Glutamatergic neuron (in vitro differentiated cells): ENCODE results near the gene LRRC30. TPM values are rescaled to one million over a fixed set of nuclear protein-coding genes. Genes with fewer than 3 reads are reported as not detected.

Source experiments
- DNase-seq: peaks from one replicate; pipeline ENCODE4 v3.0.0; 2022
- H3K27ac Mint-ChIP-seq: one replicate; pipeline ENCODE4 v1.8.0; 2020; ENCODE audit warnings: mild to moderate bottlenecking, mixed read lengths, inconsistent platforms; ENCODE audit not compliant: unreplicated experiment
- H3K27me3 Mint-ChIP-seq: one replicate; pipeline ENCODE4 v1.8.0; 2020; ENCODE audit warnings: mild to moderate bottlenecking, moderate library complexity, mixed read lengths, inconsistent platforms; ENCODE audit not compliant: unreplicated experiment
- H3K36me3 Mint-ChIP-seq: one replicate; pipeline ENCODE4 v1.8.0; 2020; ENCODE audit warnings: mild to moderate bottlenecking, mixed read lengths, inconsistent platforms; ENCODE audit not compliant: unreplicated experiment
- H3K4me1 Mint-ChIP-seq: one replicate; pipeline ENCODE4 v1.8.0; 2020; ENCODE audit warnings: mild to moderate bottlenecking, low read depth, mixed read lengths, inconsistent platforms; ENCODE audit not compliant: unreplicated experiment
- H3K4me3 Mint-ChIP-seq: one replicate; pipeline ENCODE4 v1.8.0; 2020; ENCODE audit warnings: mild to moderate bottlenecking, mixed read lengths, inconsistent platforms; ENCODE audit not compliant: unreplicated experiment
- H3K9me3 Mint-ChIP-seq: one replicate; pipeline ENCODE4 v1.8.0; 2020; ENCODE audit warnings: mild to moderate bottlenecking, moderate library complexity, mixed read lengths, inconsistent platforms; ENCODE audit not compliant: unreplicated experiment
- total RNA-seq: library from RNA; stranded (reverse); fragmentation: NEBNext Ultra II Directional; extraction: Animal tissue kit (Norgen Biotek cat#: 25700); gene quantifications from one replicate; pipeline ENCODE4 v1.2.1, GENCODE V29; 2021; ENCODE audit not compliant: unreplicated experiment
- TF ChIP-seq, protein P1 (sequence below): fragments of 200-600 bp; sonication (generic); IDR thresholded peaks from one replicate; pipeline ENCODE4 v1.5.0; 2021; ENCODE audit not compliant: partially characterized antibody, unreplicated experiment

The LRRC30 gene
- total RNA-seq, 1 donor from 2014 or later = not detected

DNA sequence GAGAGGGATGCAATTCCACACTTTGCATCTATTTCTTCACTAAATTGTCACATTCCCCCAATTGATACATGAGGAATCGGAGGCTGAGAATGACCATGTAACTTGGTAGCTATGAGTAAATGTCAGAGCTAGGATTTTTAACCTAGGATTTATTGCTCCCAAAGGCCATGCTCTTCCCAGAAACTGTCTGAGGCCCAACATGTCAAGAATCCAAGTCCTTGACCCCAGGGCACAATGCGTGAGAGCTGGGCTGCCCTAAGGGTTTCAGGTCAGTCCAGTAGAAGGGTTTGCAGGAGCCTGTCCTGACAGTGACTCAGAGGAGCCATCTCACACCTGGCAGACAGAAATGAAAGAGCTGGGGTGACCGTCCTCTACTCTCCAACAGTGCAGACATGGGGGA lies 30.3 kb downstream of the LRRC30 start:
- TF ChIP-seq, protein P1, sequence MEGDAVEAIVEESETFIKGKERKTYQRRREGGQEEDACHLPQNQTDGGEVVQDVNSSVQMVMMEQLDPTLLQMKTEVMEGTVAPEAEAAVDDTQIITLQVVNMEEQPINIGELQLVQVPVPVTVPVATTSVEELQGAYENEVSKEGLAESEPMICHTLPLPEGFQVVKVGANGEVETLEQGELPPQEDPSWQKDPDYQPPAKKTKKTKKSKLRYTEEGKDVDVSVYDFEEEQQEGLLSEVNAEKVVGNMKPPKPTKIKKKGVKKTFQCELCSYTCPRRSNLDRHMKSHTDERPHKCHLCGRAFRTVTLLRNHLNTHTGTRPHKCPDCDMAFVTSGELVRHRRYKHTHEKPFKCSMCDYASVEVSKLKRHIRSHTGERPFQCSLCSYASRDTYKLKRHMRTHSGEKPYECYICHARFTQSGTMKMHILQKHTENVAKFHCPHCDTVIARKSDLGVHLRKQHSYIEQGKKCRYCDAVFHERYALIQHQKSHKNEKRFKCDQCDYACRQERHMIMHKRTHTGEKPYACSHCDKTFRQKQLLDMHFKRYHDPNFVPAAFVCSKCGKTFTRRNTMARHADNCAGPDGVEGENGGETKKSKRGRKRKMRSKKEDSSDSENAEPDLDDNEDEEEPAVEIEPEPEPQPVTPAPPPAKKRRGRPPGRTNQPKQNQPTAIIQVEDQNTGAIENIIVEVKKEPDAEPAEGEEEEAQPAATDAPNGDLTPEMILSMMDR = no peak
- DNase-seq = no peak
- no peak overlapping the region for H3K4me3 Mint-ChIP-seq
- H3K27me3 Mint-ChIP-seq = peaks cover 3% of the 10 kb centered on the region
- H3K36me3 Mint-ChIP-seq = peaks cover 3% of the 10 kb centered on the region
- no peaks in the 10 kb centered on the region for H3K9me3 Mint-ChIP-seq
- peaks cover 5% of the 10 kb centered on the region for H3K4me1 Mint-ChIP-seq
- no peak overlapping the region for H3K27ac Mint-ChIP-seq

DNA sequence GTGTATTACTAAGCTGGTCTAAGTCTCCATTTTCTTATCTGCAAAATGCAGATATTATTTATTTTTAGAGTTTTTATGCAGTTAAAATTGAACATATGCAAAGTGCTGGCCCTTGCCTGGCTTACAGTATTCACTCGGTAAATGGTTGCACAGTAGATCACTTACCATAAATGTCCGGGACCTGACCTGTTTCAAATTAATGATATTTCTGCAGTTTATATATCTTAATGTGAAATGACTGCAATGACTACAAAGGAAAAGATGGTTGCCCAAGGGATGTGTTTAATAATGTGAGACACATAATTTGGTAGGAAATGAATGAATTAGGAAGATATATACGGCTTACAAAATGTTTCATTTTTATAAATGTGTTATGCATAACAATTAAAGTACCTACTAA lies 37.1 kb downstream of the LRRC30 start:
- Mint-ChIP-seq H3K27ac (no peak overlapping the region), H3K4me1 (peaks cover 5% of the 10 kb centered on the region), H3K36me3 (peaks cover 3% of the 10 kb centered on the region), H3K27me3 (peaks cover 2% of the 10 kb centered on the region), H3K4me3 (no peak overlapping the region), H3K9me3 (peaks cover 3% of the 10 kb centered on the region)
- DNase-seq = no peak
- TF ChIP-seq, protein P1 = no peak

DNA sequence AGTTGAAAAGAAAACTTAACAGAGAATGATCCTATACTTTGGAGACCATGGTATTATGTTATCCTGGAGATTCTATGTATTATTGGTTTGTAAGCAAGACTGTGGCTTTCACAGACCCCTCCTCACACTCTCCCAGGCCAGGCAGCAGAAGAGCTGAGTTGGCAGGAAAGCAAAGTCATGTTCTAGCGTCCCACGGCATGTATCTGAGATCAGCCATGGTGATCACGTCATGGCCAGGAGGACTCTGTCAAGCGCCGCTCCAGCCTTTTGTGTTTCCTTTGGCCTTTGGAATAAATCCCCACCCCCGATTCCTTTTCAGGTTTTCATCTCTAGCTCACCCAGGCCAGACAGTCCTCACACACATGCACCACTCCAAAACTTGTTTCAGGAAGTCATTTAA lies 39.1 kb downstream of the LRRC30 start:
- DNase-seq = no peak
- Mint-ChIP-seq H3K4me3 (no peak overlapping the region), H3K27me3 (no peaks in the 10 kb centered on the region), H3K27ac (no peak overlapping the region), H3K36me3 (no peaks in the 10 kb centered on the region), H3K9me3 (peaks cover 3% of the 10 kb centered on the region), H3K4me1 (no peaks in the 10 kb centered on the region)
- TF ChIP-seq, protein P1 = no peak

DNA sequence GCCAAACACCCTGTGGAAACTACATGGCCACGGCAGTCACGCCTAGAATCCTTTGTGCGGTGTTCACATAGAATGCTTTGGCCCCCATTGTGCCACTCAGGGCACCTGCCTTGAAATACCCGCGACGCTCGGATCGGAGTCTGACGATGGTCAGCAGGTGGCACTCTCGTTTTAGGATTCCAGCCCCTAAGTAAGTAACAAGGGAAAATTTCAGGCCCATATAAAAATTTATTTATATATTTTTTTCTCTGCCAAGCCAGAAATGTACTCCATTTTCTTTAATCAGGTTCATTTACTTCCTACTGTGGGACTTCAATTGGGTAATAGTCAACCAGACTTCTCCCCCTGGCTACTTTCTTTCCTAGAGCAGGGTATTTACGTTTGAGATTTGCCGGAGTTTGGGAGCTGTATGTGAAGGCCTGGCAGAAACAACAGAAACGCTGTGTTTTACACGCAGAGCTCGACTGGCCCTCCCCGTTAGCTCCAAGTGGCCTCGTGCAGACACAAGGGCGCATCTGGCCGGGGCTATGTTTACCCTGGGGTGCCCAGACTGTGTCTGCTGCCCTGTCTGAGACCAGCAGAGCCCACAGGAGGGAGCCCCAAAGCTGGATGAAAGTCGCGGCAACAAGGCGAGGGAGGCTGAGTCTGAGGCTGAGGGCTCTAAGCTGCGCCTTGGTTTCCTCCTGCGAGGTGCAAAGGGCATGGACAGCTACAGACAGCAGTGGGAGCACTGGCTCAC lies 41.6 kb downstream of the LRRC30 start:
- H3K27me3 Mint-ChIP-seq = no peaks in the 10 kb centered on the region
- no peak overlapping the region for H3K4me3 Mint-ChIP-seq
- H3K36me3 Mint-ChIP-seq = no peaks in the 10 kb centered on the region
- H3K27ac Mint-ChIP-seq = no peak overlapping the region
- peak; percentile 62 for DNase-seq
- no peaks in the 10 kb centered on the region for H3K4me1 Mint-ChIP-seq
- TF ChIP-seq, protein P1 = peak; percentile 32
- peaks cover 3% of the 10 kb centered on the region for H3K9me3 Mint-ChIP-seq

DNA sequence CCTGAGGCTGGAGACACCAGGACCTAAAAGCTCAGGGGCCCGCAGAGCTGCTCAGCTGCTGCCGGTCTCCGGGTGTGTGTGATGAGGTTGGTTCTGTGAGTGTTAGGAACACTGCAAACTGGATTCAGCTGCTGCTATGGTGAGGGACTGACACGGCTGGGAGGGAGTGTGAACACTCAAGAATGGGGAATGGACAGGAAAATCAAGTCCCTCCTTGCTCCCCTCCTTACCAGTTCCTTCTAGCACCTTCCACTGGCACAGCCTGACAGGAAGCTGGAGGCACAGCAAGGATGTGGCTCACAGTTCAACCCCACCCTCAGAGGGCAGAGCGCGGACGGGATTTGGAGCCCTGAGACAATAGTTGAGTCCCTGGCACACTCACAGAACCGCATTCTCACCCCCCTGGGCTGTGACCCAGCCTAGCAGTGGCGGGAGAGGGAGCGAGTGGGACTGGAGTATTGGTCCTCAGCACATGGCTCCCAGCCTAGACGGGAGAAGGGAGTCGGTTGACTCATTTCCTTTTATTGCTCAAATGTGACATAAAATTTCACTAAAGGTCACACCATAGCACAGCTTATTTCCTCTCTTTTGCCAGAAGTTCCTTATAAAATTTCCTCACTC lies 42.5 kb downstream of the LRRC30 start:
- TF ChIP-seq, protein P1 = no peak
- H3K9me3 Mint-ChIP-seq = peaks cover 3% of the 10 kb centered on the region
- no peak overlapping the region for H3K4me3 Mint-ChIP-seq
- H3K27me3 Mint-ChIP-seq = no peaks in the 10 kb centered on the region
- no peaks in the 10 kb centered on the region for H3K36me3 Mint-ChIP-seq
- H3K4me1 Mint-ChIP-seq = no peaks in the 10 kb centered on the region
- no peak overlapping the region for H3K27ac Mint-ChIP-seq
- DNase-seq = no peak
